Activated T-cell treated with anti-CD3 and anti-CD28 coated beads, Interleukin-2, amount 50 U/mL, for 24 hours (primary cell): Measurements from ENCODE around the gene NOTCH2.

Experiments
- DNase-seq: peaks from one replicate; pipeline ENCODE4 v3.0.0-alpha.2; 2020
- H3K27ac Mint-ChIP-seq: 2 replicates; pipeline ENCODE4 v1.8.0; 2020; ENCODE audit warnings: mild to moderate bottlenecking, mixed read lengths
- H3K27me3 Mint-ChIP-seq: 2 replicates; pipeline ENCODE4 v1.8.0; 2020; ENCODE audit warnings: mixed read lengths
- H3K36me3 Mint-ChIP-seq: 2 replicates; pipeline ENCODE4 v1.8.0; 2020; ENCODE audit warnings: low read depth, mixed read lengths
- H3K4me1 Mint-ChIP-seq: 2 replicates; pipeline ENCODE4 v1.8.0; 2020; ENCODE audit warnings: low read depth, mixed read lengths
- H3K4me3 Mint-ChIP-seq: 2 replicates; pipeline ENCODE4 v1.8.0; 2020; ENCODE audit warnings: mild to moderate bottlenecking, moderate library complexity, mixed read lengths
- H3K9me3 Mint-ChIP-seq: 2 replicates; pipeline ENCODE4 v1.8.0; 2020; ENCODE audit warnings: mixed read lengths

The NOTCH2 gene

DNA sequence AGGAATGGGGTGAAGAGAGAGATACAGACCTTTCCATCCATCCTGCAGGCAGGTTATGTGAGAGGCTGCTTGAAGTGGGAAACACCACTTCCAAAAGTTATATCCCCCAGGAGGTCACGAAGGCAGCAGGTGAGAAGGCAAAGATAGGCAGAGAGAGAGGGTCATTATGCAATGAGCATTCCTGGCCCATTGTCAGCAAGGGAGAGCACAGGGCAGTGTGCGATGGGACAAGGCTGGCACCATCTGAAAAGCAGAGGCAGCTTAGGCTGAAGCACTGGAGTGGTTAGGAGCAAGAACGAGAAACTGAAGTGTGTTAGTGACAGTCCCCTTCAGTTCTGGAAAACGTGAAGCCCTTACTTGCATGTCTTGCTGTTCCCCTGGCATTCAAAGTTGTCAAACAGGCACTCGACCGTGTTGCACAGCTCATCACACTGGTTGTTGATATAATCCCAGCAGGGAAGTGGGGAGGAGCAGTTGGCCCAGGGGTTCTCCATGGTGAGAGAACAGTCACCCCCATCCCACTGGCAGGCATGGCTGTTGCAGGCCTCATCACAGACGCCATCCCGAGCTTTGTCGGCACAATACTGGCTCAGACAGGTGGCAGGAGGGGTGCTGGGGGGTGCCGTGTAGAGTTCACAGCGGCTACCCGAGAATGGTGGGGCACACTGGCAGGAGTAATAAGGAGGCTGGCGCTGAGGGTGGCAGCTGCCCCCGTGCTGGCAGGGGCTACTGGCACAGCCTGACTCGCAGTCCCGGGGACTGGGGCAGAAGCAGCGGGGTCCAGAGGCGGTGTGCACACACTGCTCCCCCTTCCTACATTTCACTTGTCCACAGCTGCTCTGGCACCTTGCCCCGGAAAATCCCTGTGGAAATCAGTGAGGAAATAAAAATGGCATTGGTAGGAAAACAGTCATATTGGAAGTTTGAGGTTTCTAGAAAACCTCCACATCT, 144.2 kb downstream of the NOTCH2 start:
- no peaks in the 10 kb centered on the region for H3K4me1 Mint-ChIP-seq
- no peak for DNase-seq
- H3K27me3 Mint-ChIP-seq = no peaks in the 10 kb centered on the region
- no peak overlapping the region for H3K27ac Mint-ChIP-seq
- no peaks in the 10 kb centered on the region for H3K9me3 Mint-ChIP-seq
- H3K4me3 Mint-ChIP-seq = no peak overlapping the region
- H3K36me3 Mint-ChIP-seq = peaks cover 98% of the 10 kb centered on the region

DNA sequence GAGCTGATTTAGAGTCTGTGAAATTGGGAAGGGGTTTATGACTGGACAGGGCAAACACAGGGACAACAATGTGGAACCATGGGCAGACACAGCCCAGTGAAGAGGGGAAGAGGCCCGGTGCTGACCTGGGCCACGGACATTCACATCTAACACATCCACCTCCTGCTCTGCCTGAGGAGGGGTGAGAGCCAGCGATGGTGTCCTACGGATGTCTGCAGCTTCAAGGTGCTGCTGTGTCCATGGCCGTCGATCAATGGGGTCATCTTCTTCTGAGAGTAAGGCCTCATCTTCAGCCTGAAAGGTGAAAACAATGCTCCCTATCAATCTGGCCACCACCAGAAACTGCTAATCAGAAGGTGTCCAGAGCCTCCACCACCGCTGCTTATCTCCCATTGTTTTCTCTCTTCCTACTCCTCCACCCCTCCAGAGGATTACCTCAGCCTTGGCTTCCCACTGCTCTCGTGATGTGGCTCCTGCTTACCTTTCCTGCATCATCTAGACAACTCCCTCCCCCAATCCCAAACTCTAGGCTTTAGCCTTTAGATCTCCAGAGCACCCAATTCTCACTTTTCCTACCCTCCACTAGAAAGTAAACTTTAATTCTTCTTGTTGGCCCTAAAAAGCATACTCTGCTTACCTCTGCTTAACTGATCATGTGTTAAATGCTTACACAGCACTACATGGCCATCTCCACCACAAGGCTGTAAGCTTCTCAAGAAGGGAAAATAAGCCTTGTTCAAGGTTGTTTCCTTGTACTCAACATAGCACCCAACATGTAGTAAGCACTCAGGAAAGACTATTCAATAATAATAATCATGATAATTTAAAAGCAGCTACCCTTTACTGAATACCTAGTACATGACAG, 149.1 kb downstream of the NOTCH2 start:
- Mint-ChIP-seq H3K36me3 (peaks cover 98% of the 10 kb centered on the region), H3K27ac (no peak overlapping the region), H3K9me3 (no peaks in the 10 kb centered on the region), H3K4me1 (no peaks in the 10 kb centered on the region), H3K27me3 (no peaks in the 10 kb centered on the region), H3K4me3 (no peak overlapping the region)
- DNase-seq = no peak

DNA sequence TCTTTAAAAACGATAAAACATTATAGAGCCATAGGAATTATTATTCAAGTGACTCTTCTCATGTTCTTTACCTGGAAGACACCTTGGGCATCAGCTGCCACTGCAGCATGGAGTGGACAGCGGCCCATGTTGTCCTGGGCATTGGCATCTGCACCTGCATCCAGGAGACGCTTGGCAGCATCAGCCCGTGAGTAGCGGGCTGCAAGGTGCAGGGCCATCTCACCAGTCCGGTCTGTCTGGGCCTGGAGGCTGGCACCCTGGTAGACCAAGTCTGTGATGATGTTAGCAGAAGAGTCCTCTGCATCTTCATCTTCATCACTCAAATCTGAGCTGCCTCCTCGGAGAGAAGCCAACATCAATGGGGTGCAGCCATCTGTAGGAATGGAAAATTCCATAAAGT, 150.2 kb downstream of the NOTCH2 start:
- Mint-ChIP-seq H3K4me3 (no peak overlapping the region), H3K36me3 (peaks cover 98% of the 10 kb centered on the region), H3K9me3 (no peaks in the 10 kb centered on the region), H3K27ac (no peak overlapping the region), H3K27me3 (no peaks in the 10 kb centered on the region), H3K4me1 (no peaks in the 10 kb centered on the region)
- DNase-seq = no peak

DNA sequence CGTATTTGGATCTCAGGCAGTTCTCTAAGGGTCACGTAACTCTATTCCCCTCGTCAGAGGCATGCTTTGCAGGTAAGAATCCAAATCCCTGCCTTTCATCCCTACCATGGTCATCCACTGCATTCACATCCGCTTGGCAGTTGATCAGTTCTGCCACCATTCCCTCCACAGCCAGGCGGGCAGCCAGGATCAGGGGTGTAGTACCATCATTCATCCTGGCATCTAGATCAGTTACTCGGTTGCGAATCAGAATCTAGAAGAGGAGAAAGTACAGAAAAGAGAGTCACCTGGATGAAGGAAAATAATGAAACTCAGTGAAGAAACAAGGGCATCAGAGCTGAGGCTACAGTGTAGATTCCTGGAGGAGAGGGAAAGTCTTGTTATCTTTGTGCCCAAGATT, 151.2 kb downstream of the NOTCH2 start:
- no peaks in the 10 kb centered on the region for H3K4me1 Mint-ChIP-seq
- H3K4me3 Mint-ChIP-seq = no peak overlapping the region
- no peak for DNase-seq
- peaks cover 96% of the 10 kb centered on the region for H3K36me3 Mint-ChIP-seq
- no peaks in the 10 kb centered on the region for H3K9me3 Mint-ChIP-seq
- H3K27ac Mint-ChIP-seq = no peak overlapping the region
- no peaks in the 10 kb centered on the region for H3K27me3 Mint-ChIP-seq

DNA sequence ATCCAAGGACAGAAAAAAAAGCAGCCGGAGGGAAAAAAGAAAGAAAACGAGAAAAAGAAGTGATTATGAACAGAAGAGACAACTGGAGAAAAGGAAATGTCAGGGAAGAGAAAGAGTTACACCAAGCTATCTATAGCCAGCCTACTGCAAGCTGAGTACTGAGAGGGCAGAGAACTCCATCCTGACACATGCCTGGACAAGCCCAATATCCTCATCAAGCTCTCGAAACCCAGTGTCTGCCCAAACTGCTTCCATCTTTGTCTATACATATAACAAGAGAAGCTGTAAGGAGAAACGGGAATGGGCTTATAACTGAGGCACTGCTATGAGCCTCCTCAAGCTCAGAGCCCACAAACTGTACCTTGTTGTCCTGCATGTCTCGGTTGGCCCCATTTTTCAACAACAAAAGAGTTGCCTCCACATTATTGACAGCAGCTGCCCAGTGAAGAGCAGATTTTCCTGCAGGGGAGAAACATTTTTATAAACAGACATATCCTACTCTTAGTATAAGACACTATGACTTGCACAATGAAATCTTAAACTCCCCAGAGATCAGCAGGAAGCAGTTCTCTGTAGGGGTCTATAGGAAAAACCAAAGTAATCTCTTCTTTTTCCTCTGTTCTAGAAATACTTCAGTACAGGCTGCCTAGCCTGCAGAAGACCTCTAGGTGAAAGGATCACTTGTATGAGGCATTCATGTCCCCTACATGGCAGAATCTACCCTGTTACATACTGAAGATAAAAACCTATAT, 152.0 kb downstream of the NOTCH2 start:
- Mint-ChIP-seq H3K27ac (peak overlapping the region; percentile 12), H3K9me3 (no peaks in the 10 kb centered on the region), H3K27me3 (no peaks in the 10 kb centered on the region), H3K4me1 (no peaks in the 10 kb centered on the region), H3K4me3 (no peak overlapping the region), H3K36me3 (peaks cover 96% of the 10 kb centered on the region)
- DNase-seq = no peak

DNA sequence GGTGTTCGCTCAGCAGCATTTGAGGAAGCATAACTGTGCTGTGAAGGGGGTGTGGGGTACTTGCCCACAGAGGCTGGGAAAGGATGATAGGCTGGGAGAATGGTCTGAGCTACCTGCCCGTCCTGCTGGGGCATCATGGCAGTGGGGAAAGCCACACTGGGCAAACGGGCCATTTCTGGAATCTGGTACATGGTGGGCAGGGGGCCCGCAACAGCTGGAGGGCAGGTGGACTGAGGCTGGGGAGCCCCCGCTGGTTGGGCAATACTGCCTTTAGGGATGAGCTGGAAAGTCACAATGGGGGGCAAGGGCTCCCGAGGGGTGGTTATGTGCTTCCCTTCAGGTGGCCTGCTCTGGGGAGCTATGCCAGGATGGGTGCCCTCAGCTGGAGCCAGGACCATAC, 153.9 kb downstream of the NOTCH2 start:
- Mint-ChIP-seq H3K4me3 (no peak overlapping the region), H3K27me3 (no peaks in the 10 kb centered on the region), H3K4me1 (no peaks in the 10 kb centered on the region), H3K27ac (no peak overlapping the region), H3K9me3 (no peaks in the 10 kb centered on the region), H3K36me3 (peaks cover 80% of the 10 kb centered on the region)
- DNase-seq = no peak

DNA sequence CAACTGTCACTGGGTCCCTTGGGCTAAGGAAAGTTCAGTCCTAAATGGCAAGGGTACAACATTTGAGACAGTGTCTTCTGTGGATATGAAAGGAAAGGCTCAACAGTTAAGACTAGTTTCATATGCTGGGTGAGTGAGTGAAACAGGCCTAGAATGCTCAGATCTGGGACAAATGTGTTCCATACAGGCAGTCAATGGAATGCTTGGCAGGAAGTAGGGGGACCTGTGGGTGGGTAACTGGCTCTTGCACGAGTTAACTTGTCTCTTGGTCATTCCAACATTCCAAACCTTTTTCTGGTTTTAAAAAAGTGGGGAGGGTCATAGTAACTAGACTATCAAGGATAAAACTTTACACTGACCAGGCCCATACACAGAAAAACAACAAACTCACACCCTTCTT, 155.4 kb downstream of the NOTCH2 start:
- Mint-ChIP-seq H3K27ac (no peak overlapping the region), H3K4me1 (no peaks in the 10 kb centered on the region)

DNA sequence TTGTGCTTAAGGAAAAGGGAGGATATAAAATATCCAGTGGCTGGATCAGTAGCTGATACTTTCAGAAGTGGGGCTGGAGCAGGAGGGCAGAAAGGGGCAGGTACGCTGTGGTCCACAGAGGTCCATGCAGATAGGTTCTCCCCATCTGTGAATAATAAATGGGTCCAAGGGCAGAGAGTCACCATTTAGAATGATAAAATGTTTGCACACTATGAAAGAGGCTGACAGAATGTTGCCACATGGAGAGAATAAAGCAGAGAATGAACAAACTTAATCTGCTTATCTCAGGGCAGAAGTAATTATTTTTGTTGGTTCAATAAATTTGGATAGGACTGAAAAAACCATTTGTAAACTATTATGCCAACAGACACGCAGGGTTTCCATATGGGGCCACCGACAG, 156.5 kb downstream of the NOTCH2 start:
- H3K4me3 Mint-ChIP-seq = no peak overlapping the region
- H3K27ac Mint-ChIP-seq = no peak overlapping the region
- H3K27me3 Mint-ChIP-seq = no peaks in the 10 kb centered on the region
- H3K4me1 Mint-ChIP-seq = no peaks in the 10 kb centered on the region
- peaks cover 56% of the 10 kb centered on the region for H3K36me3 Mint-ChIP-seq
- DNase-seq = no peak
- H3K9me3 Mint-ChIP-seq = no peaks in the 10 kb centered on the region

More for the DNA sequence above, 155.4 kb downstream of the NOTCH2 start:
- peaks cover 67% of the 10 kb centered on the region for H3K36me3 Mint-ChIP-seq
- H3K9me3 Mint-ChIP-seq = no peaks in the 10 kb centered on the region
- DNase-seq = no peak
- no peaks in the 10 kb centered on the region for H3K27me3 Mint-ChIP-seq
- H3K4me3 Mint-ChIP-seq = no peak overlapping the region

DNA sequence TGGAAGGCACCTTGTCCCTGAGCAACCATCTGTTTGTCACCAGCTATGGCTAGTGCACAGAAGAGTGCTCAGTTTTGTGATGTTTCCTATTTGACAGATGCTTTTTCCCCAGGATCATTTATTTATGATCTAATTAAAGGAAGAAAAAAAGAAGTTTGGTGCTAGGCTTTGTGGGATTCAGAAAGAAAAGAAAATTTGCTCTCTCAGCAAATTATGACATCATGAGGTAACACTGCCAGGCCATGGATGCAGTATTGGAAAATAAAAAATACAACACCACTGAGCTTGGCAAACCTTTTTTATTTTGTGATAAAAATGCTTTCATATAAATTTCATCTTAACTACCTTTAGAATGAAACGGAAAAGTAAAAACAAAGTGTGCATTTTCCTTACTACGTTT, 157.7 kb downstream of the NOTCH2 start:
- H3K27me3 Mint-ChIP-seq = peaks cover under 1% of the 10 kb centered on the region

DNA sequence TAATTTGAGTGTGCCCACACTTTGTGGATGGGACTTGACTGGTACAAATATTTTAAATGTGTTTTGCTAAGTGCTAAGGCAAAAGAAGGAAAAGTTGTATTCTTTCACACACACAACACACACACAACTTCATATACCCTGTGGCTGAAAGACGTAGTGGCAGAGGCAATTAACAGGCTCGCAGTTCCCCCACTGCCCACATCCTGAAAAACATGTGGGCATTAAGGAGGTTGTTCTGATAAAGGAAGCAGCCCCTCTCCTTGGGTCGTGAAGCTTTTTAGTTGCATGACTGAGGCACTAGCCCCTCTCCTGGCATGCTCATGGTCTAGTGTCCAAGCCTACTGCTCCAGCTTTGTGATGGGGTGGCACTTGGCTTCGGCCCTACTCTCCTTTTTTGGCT, 158.8 kb downstream of the NOTCH2 start:
- Mint-ChIP-seq H3K27ac (no peak overlapping the region), H3K9me3 (peaks cover 4% of the 10 kb centered on the region), H3K4me3 (no peak overlapping the region), H3K27me3 (peaks cover 11% of the 10 kb centered on the region), H3K36me3 (peaks cover 32% of the 10 kb centered on the region), H3K4me1 (no peaks in the 10 kb centered on the region)
- DNase-seq = no peak

More for the DNA sequence above, 157.7 kb downstream of the NOTCH2 start:
- Mint-ChIP-seq H3K9me3 (no peaks in the 10 kb centered on the region), H3K36me3 (peaks cover 44% of the 10 kb centered on the region), H3K27ac (no peak overlapping the region), H3K4me3 (no peak overlapping the region), H3K4me1 (no peaks in the 10 kb centered on the region)
- no peak for DNase-seq

DNA sequence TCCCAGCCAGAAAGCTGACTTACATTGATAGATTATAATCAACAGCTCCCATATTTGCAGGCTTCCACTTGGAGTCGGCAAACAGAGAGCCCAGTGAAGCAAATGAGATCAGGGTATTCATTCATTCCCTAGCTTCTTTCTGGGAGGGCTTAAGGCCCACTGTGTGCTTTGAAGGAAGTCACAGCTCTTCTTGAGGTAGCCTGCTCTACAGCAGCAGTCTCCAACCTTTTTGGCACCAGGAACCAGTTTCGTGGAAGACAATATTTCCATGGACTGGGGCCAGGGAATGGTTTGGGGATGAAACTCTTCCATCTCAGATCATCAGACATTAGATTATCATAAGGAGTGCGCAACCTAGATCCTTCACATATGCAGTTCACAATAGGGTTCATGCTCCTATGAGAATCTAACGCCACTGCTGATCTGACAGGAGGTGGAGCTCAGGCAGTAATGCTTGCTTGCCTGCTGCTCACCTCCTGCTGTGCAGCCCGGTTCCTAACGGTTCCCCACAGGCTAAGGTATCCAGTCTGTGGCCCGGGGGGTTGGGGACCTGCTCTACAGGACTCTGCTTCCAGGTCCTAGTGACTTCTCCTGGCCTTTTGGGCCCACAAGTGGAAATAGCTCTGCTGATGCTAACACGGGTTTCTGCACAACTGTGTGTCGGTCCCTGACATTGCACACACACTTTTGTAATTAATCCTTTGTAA, 159.4 kb downstream of the NOTCH2 start:
- no peak overlapping the region for H3K27ac Mint-ChIP-seq
- no peak overlapping the region for H3K4me3 Mint-ChIP-seq

DNA sequence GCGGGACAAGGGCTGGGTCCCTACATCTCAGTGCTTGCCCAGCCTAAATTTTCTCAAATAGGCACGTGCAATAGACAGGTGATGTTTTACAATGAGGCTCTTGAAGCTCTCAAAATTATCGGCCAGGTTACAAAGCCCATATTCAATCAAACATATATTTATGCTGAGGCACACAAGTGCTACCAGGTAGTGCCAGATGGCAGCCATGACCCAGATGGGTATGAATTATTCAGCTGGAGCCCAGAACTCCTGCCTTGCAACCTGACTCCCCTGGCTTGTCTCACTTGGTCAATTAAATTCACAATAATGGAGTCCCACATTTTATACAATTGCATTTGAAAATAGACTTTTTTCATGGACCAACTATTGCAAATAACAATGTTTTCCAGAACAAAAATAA, 160.8 kb downstream of the NOTCH2 start:
- Mint-ChIP-seq H3K27ac (no peak overlapping the region), H3K36me3 (peaks cover 12% of the 10 kb centered on the region), H3K9me3 (peaks cover 6% of the 10 kb centered on the region), H3K4me1 (no peaks in the 10 kb centered on the region), H3K4me3 (no peak overlapping the region), H3K27me3 (peaks cover 11% of the 10 kb centered on the region)
- no peak for DNase-seq

More for the DNA sequence above, 159.4 kb downstream of the NOTCH2 start:
- no peak for DNase-seq
- Mint-ChIP-seq H3K4me1 (no peaks in the 10 kb centered on the region), H3K27me3 (peaks cover 11% of the 10 kb centered on the region), H3K9me3 (peaks cover 5% of the 10 kb centered on the region), H3K36me3 (peaks cover 26% of the 10 kb centered on the region)

DNA sequence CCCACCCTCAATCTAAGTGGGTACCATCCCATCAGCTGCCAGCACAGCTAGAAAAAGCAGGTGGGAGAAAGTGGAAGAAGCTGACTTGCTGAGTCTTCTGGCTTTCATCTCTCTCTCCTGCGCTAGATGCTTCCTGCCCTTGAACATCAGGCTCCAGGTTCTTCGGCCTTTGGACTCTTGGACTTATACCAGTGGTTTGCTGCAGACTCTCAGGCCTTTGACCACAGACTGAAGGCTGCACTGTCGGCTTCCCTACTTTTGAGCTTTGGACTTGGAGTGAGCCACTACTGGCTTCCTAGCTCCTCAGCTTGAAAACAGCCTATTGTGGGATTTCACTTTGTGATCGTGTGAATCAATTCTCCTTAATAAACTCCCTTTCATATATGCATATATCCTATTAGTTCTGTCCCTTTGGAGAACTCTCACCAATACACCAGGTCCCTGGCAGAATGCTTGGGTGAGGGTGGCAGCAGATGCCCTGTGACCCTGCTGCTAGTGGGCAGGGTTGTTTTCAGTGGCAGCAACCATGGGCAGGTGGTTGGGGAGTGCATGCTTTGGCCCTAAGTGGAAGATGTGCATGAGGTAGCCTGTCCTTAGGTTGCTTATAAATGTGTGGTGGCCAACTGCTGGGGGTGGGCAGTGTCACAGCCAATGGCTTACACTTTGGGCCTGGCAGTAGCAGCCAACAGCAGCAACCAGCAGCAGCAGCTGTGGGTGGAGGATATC, 162.4 kb downstream of the NOTCH2 start:
- H3K27ac Mint-ChIP-seq = no peak overlapping the region

More for the DNA sequence above, 162.4 kb downstream of the NOTCH2 start:
- H3K4me1 Mint-ChIP-seq = no peaks in the 10 kb centered on the region
- peaks cover 11% of the 10 kb centered on the region for H3K27me3 Mint-ChIP-seq
- H3K4me3 Mint-ChIP-seq = no peak overlapping the region
- peaks cover 6% of the 10 kb centered on the region for H3K9me3 Mint-ChIP-seq
- DNase-seq = no peak
- no peaks in the 10 kb centered on the region for H3K36me3 Mint-ChIP-seq
